DMS79 (cell line): ENCODE results near the gene LYVE1.

ENCODE experiments used
- DNase-seq: peaks from one replicate; lab custom pipeline; 2025; lab: John Stamatoyannopoulos, UW

LYVE1 gene

DNA sequence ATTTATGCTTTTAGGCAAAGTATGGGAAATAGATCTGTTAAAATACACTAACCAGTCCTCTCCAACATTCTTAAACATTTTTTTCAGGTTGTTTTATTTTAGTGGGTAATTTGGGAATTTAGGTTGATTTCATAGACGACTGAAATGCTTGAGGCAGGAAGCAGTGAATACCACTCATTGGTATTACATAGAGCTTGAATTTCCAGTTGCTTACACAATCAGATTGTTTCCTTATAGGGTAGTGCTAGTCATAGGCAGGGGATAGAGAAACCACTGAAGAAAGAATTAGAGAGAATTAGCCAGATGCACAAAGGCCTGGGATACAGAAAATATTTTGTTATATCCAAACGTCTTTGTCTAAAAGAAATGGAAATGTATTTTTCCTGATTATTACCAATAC is 23.9 kb upstream of the LYVE1 start:
- DNase-seq = no peak

DNA sequence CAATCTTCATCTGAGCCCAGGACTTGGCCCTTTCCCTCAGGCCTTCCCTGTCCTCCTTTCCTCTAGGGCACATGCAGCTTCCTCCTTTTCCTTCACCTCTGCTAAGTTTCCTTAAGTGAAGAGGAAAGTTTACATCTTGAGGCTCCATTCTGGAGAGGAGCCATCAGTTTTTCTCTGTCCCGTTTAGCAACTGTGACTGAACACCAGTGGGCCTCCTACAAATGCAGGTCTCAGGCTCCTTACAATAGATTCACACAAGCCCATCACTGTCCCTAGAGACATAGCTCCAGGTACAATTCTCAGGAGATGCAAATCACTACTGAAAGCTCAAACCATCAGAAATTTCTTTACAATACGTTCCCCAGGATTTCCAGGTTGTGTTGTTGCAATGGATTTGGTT is 23.3 kb upstream of the LYVE1 start:
- no peak for DNase-seq

DNA sequence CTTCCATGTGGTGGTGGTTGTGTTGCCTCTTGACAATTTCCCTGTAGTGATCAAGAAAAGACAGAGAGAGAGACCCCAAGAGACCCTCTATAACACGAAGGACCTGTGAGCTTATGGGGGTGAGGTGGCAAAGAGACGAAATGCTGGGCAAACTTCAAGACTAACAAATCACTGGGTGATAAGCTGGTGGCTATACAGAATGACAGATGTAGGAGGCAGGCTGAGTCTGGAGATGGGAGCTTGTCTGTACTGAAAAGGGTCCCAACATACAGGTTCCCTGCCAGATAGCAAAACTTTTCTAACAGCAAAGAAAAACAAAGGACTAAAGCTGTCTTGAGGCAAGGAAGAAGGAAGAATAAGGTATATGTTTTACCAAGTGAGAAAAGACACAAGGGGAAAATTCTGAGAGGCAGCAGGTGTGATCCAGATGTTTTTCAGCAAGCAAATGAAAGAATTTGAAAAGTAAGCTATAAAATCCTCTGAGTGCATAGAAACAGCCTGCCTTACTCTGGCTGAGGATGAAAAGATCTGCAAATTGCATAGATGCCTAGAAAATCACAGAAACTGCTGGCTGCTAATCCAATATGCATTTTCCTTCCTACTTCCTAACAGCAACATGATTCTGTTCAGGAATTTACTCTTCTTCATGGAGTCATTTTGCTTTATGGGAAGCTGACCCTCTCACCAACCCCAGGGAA is 21.9 kb upstream of the LYVE1 start:
- DNase-seq = no peak

DNA sequence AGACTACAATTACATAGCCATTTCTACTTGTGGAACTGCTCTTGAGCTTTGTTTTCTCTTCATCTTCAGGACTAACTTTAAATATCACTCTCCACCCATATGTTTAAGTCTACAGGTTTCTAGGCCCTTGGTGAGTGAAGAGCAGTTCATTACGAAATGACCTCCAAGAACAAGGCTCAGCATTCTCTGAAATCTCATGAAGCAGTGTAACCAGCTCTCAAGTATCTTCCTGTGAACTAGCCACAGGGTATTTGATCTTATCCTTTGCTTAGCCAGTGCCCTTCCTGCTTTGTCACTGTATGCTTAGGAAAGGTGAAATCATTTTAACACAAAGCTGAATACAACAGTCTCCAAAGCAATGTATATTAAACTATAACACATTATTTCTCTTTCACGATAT is 20.4 kb upstream of the LYVE1 start:
- no peak for DNase-seq

DNA sequence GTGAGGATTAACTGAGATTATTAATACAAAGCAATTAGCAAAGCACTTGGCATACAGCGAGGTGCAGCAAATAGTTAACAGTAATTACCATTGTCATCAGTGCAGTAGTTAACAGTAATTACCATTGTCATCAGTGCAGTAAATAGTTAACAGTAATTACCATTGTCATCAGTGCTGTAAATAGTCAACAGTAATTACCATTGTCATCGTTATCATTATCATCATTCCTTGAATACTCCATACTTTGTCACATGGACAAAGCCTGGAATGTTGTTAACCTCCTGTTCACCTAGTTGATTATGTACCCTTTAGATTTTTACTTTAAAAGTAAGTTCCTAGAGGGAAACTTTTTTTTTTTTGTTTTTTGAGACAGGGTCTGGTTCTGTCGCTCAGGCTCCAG is 19.5 kb upstream of the LYVE1 start:
- no peak for DNase-seq

DNA sequence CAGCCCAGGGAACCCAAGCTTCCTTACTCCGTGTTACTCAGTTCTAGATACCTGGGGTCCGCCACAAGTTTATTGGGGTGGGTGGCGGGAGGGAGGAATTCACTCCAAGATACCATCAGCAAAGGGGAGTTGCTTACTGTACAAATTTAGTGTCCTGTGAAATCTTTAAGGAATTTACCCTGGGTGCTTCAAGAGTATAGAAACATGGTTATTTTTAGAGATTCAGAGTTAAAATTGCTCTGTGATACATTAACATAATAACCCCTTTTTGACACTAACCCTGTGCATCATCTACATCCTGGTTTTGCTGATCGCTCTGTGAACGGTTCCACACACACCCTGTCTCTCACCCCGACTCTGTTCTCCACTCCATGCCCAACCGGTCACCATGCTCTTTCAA is 18.9 kb upstream of the LYVE1 start:
- no peak for DNase-seq

DNA sequence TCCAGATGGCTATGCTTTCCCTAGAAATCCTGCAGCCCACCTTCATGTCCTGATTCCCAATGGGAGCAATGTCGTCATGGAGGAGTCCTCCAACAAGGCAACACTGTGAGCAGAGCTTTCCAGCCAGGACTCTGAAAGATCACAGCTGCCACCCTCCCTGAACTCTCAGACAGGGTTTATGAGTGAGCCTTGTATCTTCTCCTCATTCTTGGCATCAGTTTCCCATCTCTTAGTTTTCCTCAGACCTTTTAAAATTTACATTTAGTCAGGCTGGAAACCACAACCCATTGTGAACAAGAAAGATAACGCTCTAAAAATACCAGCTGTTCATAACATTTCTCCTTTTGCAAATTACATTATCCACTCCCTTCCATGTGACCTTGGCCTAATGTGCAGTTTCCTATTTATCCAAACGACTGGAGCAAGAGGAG is 15.6 kb upstream of the LYVE1 start:
- no peak for DNase-seq

DNA sequence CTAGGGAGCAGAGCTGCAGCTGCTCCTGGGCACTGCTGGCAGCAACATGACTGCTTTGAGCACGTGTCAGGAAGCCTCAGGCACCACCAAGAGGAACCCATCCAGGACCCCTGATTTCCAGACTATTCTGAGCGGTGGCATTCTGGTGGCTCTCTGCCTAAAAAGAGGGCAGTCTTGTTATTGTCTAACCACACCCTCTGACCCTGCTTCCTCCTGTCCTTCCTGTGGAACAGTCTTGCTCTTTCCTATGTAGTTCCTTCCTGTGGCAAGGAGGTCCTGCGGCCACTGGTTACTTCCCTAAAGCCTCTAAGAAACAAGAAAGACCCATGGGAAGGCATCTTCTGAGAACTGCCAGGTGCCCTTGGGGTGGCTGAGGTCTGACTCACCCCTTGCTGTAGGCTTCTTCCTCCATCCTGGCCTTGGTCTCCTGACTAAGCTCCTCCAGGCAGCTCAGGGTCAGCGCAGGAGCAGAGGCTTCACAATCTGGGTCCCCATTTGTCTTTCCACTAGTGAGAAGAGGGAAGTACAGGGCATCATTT is 13.1 kb upstream of the LYVE1 start:
- no peak for DNase-seq

DNA sequence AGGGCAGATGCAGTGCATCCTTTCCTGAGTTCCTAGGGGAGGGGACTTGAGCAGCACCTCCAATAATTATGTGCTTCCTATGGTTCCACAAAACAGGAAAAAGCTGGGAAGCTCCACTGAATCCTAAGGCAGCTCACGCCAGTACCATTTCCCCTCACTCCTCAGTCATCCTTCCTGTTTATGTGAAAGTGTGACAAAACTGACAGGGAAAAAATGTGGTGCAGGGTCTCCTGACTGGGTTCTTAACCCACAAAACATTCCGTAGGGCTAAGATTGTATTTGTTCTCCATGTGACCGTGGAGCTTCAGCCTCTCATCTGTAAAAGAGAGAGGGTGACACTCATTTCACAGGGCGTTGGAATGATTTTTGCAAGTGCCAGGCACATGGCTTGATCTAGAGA is 12.2 kb upstream of the LYVE1 start:
- DNase-seq = no peak

DNA sequence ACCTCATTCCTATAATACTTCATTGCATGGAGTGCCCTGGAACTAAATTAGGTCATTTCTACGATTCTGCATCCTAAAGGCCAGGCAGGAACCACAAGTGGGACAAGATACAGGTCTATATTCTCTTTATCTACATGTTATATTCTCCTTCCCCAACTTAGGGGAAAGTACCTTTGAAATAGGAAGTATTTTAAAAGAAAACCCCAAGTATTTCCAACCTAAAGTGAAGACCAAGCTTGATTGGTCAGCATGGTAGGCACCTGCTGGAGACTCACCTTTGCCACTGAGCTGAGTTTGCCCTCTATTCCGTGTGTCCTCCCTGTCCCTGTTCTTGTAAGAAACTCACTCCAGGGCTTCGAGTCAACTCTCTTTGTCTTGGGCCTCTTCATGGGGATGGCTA is 11.2 kb upstream of the LYVE1 start:
- DNase-seq = no peak

DNA sequence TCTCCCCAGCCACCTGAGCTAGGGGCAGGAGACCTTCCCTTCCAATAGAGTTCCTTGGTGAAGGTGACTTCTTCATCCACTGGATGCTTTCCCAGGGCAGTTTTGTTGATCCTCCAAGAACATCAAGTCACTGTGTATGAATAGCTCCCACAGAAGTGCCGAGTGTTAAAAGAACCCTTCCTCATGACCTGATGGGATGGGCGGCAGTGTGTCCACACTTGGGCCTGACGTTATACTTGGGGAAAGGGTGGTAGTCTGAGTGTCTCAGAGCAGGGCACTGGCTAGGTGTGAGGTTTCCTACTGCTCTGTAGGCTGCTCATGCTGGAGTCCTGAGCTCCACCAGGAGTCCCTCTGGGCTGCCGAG is 7.6 kb upstream of the LYVE1 start:
- DNase-seq = no peak

DNA sequence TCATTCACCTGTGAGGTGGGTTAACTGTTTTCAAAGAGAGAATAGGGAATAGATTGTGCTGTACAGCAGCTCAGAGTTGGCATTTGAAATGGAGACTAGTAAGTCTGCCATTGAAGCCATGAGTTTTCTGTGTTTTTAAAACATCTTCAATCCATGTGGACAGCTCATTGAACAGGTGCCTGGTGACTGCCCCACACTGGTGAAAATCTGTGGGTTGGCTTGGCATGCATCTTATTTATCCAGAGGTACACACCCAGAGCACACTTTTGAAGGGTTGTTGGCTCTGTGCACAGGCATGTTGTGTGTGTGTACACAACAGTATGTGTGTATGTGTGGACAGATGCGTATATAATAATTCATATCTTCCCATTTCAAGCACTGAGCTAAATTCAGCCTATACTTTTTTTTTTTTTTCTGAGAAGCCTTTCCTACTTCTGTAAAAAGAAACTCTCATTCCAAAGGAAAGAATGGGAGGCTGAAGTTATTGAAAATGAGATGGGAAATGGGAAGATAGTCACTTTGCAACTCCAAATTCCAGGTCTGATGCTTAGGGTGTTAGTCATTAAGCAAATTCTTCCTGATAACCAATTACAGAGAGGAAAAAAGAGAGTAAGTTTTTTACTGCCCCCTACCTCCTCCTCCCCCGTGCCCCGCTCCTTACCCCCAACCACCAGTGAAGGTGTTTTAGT is 7.0 kb upstream of the LYVE1 start:
- no peak for DNase-seq

DNA sequence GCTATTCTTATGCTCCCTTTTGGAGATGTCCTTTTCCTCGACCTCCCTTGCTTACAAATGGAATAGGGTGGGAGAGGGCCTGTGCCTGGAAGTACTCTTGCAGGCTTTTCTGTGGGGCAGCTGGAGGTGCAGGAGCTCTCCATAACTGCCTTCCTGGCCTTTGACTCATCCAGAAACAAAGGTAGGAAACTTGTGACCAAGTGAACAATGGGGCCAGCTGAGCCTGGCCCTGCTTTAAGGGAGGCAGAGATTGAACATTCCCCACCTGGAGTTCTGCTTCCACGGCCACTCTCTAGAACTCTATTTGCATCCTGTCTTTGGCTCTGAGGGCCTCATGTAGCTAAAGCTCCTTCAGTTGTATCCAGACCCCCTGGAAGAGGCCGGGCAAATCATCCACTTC is 5.1 kb upstream of the LYVE1 start:
- no peak for DNase-seq

DNA sequence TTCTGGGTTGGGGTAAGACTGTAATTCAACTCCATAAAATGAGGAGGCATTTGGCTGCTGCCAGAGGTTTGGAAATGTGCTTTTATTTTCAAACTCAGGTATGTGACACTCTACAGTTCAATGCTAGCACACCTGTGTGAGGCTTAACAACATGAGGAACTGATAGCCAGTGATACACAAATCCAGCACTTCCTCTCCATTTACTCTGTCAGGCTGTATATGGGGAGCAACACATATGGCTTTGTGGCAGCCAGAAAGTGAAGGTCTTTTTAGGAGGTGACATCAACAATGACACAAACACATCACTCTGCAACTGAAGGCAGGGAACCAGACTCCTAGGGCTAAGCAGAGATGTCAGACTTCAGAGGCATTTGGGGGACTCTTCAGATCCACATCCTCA is 4.6 kb upstream of the LYVE1 start:
- no peak for DNase-seq

DNA sequence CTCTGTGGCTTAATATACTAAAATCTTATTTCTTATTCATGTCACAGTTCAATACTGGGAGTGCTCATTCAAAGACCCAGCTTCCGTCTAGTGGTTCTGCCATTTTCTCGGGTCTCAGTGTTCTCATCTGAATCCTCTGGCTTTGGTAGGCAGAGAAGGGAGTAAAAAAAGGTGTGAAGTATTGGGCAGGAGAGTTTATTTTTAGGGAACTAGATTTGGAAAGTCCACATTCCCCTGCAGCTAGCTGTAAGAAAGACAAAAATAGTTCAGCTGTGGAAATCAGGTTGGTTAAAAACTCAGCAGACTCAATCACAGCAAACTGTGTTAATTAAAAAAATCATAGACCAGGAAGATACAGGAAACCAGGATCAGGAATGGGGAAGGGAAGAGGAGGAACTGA is 4.1 kb upstream of the LYVE1 start:
- DNase-seq = no peak

DNA sequence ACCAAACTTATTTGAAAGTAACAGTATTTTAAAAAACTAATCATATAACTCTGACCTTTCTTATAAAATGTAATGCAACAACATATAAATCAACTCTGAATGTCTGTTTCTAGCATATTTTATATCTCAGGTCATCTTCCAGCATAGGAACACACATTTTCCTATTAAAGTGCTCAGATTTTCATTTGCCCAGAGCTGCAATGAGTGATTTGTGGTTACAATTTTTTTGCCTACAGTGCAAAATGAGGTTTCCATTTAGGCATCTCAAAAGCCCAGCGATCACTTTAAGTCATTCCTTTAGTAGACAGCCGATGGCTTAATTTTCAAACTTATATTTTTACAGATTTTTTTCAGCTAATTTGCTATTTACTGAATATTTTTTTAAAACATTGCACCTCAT is 1.0 kb downstream of the LYVE1 start:
- no peak for DNase-seq

DNA sequence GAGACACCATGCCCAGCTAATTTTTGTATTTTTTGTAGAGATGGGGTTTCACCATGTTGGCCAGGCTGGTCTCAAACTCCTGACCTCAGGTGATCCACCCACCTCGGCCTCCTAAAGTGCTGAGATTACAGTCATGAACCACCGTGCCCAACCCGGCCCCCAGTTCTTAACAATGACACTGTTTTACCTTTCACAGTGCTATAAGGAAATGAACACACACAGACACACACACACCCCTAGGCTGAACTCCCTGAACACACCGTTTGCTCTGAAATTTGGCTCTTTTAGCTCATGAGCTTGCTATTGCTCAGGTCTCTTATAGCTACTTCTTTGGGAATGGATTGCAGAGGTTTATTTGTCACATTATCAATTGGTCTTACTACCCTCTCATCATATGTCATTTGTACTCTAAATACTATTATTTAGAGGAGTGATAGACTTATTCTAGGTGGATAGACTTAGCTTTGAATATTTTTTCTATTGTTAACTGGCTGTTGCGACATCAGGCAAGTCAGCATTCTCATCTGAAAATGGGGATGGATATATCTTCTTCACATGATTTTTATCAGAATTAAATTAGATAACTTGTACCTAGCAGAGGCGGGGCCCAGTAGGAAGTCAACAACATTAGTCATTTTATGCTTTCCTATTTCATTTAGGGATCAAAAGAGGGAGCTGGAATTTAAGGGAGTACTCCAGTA is 2.1 kb downstream of the LYVE1 start:
- DNase-seq = no peak

DNA sequence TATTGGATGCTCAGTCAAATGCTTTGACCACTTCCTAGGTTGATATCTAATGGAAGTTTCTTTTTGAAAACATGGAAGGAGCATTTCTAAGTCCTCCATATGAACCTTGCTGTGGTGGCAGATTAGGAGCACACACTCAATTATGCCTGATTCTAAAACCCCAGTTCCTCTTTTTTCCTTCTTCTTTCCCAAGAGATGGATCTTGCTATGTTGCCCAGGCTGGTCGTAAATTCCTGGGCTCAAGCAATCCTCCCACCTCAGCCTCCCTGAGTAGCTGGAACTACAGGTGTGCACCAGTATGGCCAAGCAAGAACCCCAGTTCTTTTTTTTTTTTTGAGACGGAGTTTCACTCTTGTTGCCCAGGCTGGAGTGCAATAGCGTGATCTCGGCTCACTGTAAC is 3.0 kb downstream of the LYVE1 start:
- DNase-seq = no peak

DNA sequence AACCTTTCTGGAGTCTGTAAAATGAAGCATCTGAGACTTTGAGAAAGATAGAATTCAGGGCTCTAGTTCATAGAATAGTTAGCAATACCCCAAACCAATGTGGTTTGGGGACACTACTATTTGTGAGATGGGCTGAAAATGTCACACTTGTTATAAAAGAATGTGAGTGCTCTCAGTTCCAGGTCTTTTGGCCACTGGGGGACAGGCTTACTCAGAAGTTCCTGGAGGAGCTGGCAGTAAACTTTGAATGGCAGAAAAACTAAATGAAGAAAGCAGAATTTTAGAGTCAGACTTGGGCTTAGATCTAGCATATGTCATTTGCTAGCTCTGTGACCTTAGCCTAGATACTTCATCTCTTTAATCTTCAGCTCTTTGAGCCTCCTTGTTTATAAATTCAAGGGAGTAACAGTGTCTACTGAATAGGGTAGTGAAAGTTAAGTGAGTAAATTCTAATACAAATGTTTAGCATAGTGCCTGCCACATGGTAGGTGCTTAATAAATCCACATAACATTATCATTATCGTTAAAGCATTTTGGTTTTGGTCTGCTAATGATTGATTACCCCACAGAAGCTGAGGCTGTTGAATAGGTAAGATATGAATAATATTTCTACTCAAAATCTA is 3.7 kb downstream of the LYVE1 start:
- no peak for DNase-seq

DNA sequence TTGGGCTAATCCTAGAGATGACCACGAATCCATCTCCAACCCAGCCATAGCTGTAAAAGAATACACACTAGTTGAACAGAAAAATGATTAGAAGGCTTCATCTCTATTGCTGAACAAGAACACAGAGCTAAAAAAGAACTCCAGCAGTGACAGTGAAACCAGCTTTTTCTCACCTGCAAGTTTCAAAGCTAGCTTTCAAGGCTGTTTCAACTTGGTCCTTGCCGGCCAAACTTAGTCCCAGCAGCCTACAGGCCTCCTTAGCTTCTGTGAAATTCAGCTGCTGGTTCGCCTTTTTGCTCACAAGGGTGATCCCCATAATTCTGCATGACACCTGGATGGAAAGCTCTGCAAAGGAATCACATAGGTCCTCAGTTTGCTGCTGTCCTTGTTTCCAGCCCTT is 4.4 kb downstream of the LYVE1 start:
- DNase-seq = no peak

DNA sequence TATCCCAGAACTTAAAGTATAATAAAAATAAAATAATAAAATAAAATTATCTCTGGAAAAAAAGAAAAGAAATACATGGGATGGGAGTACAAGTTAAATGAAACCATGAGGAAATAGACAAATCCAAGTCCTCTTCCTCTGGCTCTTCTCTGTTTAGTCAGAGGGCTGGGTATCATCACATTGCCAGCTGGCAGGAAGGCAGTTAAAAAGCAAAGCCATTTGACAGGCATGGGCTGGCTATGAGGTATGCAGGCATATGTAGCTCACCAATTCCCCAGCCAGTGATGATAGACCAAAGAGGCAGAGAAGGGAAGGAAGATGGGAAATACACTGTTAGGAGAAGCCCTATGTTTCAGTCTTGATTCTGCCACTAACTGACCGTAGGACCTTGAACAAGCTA is 6.5 kb downstream of the LYVE1 start:
- DNase-seq = no peak

DNA sequence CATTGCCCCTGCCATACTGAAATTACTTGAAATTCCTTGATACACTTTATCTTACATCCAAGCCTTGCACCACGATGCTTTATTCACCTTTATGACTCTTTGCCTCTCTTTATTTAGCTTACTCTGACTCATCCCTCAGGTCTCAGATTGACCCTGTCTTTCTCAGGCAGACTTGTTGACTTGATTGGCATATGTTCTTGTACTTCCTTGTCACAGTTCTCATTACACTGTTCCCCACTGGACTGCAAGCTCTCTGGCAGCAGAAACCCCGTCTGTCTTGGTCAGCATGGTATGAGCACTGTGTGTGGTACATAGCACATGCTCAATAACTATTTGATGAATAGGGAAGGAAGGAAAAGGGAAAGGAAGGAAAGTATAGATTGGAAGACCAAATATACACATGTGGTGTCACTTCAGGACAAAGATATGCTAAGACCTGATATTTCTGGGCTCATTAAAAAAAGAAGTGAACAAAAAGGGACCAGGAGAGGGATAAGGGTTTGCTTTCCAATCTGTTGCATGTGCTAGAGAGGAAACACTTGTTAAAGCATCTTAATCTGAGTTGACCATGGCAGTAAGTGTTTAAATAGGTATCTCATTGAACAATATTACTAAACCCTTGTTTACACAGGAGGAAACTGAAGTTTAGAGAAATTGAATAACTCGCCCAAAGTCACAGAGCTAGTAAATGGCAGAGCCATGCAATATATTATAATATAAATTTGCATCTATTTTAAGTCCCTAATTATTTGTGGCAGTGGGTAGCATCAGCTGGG is 7.2 kb downstream of the LYVE1 start:
- no peak for DNase-seq
